Measurements from ENCODE around the gene NECAB3.

The NECAB3 gene

GRCh38 chr20:33669873-33670640, 4.2 kb downstream of the NECAB3 start:
- TF ChIP-seq EP300 (IDR thresholded peaks at IDR 0.05; ENCODE audit: borderline replicate concordance) (no peak), EGR1 (IDR thresholded peaks at IDR 0.05) (no peak), CREB1 (IDR thresholded peaks at IDR 0.05; ENCODE audit: low read depth) (no peak), FOXM1 (IDR thresholded peaks at IDR 0.05; ENCODE audit: borderline replicate concordance, low read depth) (no peak), TCF12 (IDR thresholded peaks at IDR 0.05; ENCODE audit: low read depth) (no peak), NFIC (IDR thresholded peaks at IDR 0.05) (no peak), REST (IDR thresholded peaks at IDR 0.05; ENCODE audit: low read depth) (no peak), ZBTB7A (IDR thresholded peaks at IDR 0.05; ENCODE audit: low read depth) (no peak), USF1 (IDR thresholded peaks at IDR 0.05) (no peak), MAX (IDR thresholded peaks at IDR 0.05) (no peak), RAD21 (IDR thresholded peaks at IDR 0.05; ENCODE audit: low read depth) (no peak), TAF1 (IDR thresholded peaks at IDR 0.05; ENCODE audit: low read depth) (no peak), YY1 (IDR thresholded peaks at IDR 0.05; ENCODE audit: low read depth) (no peak), TEAD4 (IDR thresholded peaks at IDR 0.05) (no peak), CEBPB (IDR thresholded peaks at IDR 0.05) (no peak)

- no peak for TF ChIP-seq ZBTB7A (IDR thresholded peaks at IDR 0.05; ENCODE audit: low read depth)
Observed at GRCh38 chr20:33669224-33669623, 5.0 kb downstream of the NECAB3 start.

GRCh38 chr20:33668466-33669155, 5.6 kb downstream of the NECAB3 start:
- no peak for TF ChIP-seq CEBPB (IDR thresholded peaks at IDR 0.05)
- TF ChIP-seq ZBTB7A (IDR thresholded peaks at IDR 0.05; ENCODE audit: low read depth), result no peak
- TF ChIP-seq NFIC (IDR thresholded peaks at IDR 0.05), result no peak
- TF ChIP-seq EGR1 (IDR thresholded peaks at IDR 0.05), result no peak
- no peak for TF ChIP-seq REST (IDR thresholded peaks at IDR 0.05; ENCODE audit: low read depth)
- no peak for TF ChIP-seq YY1 (IDR thresholded peaks at IDR 0.05; ENCODE audit: low read depth)
- no peak for TF ChIP-seq FOXM1 (IDR thresholded peaks at IDR 0.05; ENCODE audit: borderline replicate concordance, low read depth)
- TF ChIP-seq TAF1 (IDR thresholded peaks at IDR 0.05; ENCODE audit: low read depth), result no peak
- TF ChIP-seq EP300 (IDR thresholded peaks at IDR 0.05; ENCODE audit: borderline replicate concordance), result no peak
- TF ChIP-seq CREB1 (IDR thresholded peaks at IDR 0.05; ENCODE audit: low read depth), result no peak
- TF ChIP-seq RAD21 (IDR thresholded peaks at IDR 0.05; ENCODE audit: low read depth), result no peak
- TF ChIP-seq MAX (IDR thresholded peaks at IDR 0.05), result no peak
- TF ChIP-seq TEAD4 (IDR thresholded peaks at IDR 0.05), result no peak
- no peak for TF ChIP-seq TCF12 (IDR thresholded peaks at IDR 0.05; ENCODE audit: low read depth)
- TF ChIP-seq USF1 (IDR thresholded peaks at IDR 0.05), result no peak

GRCh38 chr20:33667676-33668465, 6.4 kb downstream of the NECAB3 start:
- peak; percentile 24; the same call in 1 of the 2 replicates for TF ChIP-seq RAD21 (IDR thresholded peaks at IDR 0.05; ENCODE audit: low read depth)
- TF ChIP-seq ZBTB7A (IDR thresholded peaks at IDR 0.05; ENCODE audit: low read depth), result no peak

GRCh38 chr20:33667245-33667675, 7.0 kb downstream of the NECAB3 start:
- TF ChIP-seq EGR1 (IDR thresholded peaks at IDR 0.05) (no peak), TEAD4 (IDR thresholded peaks at IDR 0.05) (no peak), ZBTB7A (IDR thresholded peaks at IDR 0.05; ENCODE audit: low read depth) (no peak), REST (IDR thresholded peaks at IDR 0.05; ENCODE audit: low read depth) (no peak), CREB1 (IDR thresholded peaks at IDR 0.05; ENCODE audit: low read depth) (no peak), EP300 (IDR thresholded peaks at IDR 0.05; ENCODE audit: borderline replicate concordance) (no peak), TCF12 (IDR thresholded peaks at IDR 0.05; ENCODE audit: low read depth) (no peak), YY1 (IDR thresholded peaks at IDR 0.05; ENCODE audit: low read depth) (no peak), FOXM1 (IDR thresholded peaks at IDR 0.05; ENCODE audit: borderline replicate concordance, low read depth) (no peak), CEBPB (IDR thresholded peaks at IDR 0.05) (no peak), MAX (IDR thresholded peaks at IDR 0.05) (no peak), USF1 (IDR thresholded peaks at IDR 0.05) (no peak)

All from Ishikawa (cell line).